HTR-8/SVneo (cell line): Measurements from ENCODE around the gene OR5AK2.
"Not testable (repeated sequence)": the region's sequence is repeated elsewhere in the genome, so short reads cannot be mapped to it uniquely, and the experiment has no call there.

Source experiments
- DNase-seq: peaks from one replicate; pipeline ENCODE4 v3.0.0; 2011; ENCODE audit warnings: low spot score, mixed read lengths; ENCODE audit not compliant: insufficient read length
- FAIRE-seq: peaks from 2 replicates; lab custom pipeline; 2011; peaks lifted over from hg19 to GRCh38; lab: Jason Lieb, UNC

OR5AK2 gene, protein sequence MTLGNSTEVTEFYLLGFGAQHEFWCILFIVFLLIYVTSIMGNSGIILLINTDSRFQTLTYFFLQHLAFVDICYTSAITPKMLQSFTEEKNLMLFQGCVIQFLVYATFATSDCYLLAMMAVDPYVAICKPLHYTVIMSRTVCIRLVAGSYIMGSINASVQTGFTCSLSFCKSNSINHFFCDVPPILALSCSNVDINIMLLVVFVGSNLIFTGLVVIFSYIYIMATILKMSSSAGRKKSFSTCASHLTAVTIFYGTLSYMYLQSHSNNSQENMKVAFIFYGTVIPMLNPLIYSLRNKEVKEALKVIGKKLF

DNA sequence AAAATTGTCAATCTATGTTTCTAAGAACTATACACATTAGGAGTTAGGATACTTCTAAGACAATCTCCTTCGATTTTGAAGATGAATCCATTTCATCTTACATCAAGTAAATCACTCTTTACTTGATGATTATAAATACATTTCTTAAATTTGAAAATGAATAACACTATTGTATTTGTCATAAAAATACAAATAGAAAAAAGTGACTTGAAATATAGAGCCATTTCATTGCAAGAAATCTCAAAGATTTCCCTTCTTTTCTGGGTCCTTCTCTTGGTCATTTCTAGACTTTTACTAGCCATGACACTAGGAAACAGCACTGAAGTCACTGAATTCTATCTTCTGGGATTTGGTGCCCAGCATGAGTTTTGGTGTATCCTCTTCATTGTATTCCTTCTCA is at the start of gene OR5AK2:
Gene OR5AK2, plus strand, starts transcription at position 301 of the 400 bp plus-strand sequence. Its CDS starts 0 bp downstream, at position 301.
- FAIRE-seq (no peak), DNase-seq (no peak)

DNA sequence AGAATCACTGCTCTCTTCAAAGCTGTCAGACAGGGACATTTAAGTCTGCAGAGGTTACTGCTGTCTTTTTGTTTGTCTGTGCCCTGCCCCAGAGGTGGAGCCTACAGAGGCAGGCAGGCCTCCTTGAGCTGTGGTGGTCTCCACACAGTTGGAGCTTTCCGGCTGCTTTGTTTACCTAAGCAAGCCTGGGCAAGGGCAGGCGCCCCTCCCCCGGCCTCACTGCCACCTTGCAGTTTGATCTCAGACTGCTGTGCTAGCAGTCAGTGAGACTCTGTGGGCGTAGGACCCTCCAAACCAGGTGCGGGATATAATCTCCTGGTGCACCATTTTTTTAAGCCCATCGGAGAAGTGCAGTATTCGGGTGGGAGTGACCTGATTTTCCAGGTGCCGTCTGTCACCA is 43.2 kb upstream of the OR5AK2 start:
- not testable (repeated sequence) for DNase-seq, FAIRE-seq

DNA sequence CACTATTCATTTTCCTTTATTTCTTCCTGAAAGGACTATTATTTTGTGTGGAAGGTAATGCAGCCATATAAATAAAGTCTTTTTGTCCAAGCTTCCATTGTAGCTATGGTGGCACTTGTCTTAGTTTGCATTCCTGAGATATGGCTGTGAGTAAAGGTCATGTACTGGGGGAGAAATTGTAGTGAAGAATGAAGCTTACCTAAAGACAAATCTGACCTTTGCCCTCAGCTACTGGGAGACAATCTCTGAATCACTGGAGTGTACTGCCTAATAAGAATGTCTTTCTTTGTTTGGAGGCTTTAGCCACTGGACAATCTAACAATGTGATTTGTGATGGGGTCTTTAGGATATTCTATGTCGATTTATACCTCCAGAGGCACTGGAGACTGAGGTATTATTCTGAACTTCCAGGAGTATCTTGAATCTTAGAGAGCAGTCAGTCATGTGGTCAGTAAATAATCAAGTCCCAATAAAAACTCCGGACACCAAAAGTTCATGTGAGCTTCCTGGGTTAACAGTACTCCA is 39.7 kb upstream of the OR5AK2 start:
- FAIRE-seq: no peak

DNA sequence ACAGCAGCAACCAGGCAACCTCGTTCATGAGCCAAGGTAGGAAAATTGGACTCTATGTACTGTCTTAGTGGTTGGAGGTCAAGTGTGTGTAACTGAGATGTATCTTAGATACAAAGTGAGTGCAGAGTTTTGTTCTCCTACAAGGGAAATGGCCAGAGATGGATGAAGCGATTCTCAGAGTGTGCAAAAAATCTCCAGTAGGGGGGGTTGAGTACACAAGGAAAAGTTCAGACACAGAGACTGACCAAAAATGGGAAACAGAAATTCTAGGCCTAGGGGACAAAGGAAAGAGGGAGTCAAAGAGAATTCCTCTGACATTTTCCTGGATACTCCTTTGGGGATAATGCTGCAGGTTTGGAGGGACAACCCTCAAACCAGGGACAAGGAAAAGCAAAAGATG is 38.2 kb upstream of the OR5AK2 start:
- FAIRE-seq: no peak
- DNase-seq: no peak

More for the DNA sequence above, 39.7 kb upstream of the OR5AK2 start:
- no peak for DNase-seq

DNA sequence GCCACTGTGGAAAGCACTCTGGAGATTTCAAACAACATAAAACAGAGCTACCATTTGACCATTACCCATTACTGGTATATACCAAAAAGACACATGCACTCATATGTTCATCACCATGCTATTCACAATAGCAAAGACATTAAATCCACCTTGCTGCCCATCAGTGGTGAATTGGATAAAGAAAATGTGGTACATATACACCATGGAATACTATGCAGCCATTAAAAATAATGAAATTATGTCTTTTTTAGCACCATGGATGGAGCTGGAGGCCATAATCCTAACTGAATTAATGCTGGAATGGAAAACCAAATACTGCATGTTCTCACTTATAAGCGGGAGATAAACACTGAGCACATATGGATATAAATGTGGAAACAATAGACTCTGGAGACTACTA is 34.8 kb upstream of the OR5AK2 start:
- FAIRE-seq, DNase-seq: not testable (repeated sequence)

DNA sequence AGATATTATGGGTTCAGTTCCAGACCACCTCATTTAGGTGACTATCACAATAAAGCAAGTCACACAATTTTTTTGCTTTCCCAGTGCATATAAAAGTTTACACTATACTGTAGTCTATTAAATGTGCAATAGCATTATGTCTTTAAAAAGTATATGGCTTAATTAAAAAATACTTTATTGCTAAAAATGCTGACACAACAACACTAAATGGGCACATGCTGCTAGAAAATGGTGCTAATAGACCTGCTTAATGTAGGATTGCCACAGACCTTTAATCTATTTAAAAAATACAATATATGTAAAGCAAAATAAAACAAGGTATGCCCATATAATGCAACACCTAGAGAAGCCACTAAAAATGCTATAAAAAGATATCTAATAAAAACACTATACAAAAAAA is 27.1 kb upstream of the OR5AK2 start:
- FAIRE-seq (no peak), DNase-seq (no peak)

DNA sequence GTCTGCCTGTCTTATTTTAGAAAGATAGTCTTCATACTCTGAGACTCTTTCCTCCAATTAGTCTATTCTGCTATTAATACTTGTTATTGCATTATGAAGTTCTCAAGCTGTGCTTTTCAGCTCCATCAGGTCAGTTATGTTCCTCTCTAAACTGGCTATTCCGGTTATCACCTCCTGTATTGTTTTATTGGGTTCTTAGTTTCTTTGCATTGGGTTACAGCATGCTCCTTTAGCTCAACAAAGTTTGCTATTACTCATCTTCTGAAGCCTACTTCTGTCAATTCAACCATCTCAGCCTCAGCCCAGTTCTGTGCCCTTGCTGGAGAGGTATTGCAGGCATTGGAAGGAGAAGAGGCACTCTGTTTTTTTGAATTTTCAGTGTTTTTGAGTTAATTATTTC is 21.0 kb upstream of the OR5AK2 start:
- DNase-seq (no peak), FAIRE-seq (no peak)

DNA sequence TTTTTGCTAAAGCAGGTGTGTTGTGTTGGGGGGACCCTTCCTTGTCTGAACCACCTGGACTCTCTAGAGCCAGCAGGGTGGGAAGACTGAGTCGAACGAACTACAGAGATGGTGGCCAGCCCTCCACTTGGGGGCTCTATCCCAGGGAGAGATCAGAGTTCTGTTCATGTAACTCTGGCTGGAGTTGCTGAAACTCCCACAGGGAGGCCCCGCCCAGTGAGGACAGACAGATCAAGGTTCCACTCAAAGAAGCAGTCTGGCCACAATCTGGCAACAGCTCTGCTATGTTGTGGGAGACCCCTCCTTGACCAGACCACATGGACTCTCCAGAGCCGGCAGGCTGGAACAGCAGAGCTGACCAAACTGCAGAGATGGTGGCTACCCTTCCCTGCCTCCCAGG is 20.2 kb upstream of the OR5AK2 start:
- no peak for FAIRE-seq
- no peak for DNase-seq

DNA sequence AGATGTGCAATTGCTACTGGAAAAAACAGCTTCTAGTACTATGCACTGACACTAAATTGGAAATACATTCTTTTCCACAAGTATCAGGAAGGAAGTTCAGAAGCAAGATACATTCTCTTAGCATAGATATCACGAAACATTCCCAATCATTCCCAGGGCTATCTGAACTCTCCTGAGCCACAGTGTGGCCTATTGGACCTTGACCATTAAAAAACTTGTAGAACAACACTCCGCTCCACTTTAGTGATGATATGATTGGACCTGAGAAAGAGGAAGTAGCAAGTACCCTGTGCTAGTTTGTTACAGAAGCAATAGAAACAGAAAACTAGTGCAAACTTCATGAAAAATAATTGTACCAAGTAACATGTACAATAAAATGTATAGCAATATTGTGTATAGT is 11.4 kb upstream of the OR5AK2 start:
- FAIRE-seq (no peak), DNase-seq (no peak)

DNA sequence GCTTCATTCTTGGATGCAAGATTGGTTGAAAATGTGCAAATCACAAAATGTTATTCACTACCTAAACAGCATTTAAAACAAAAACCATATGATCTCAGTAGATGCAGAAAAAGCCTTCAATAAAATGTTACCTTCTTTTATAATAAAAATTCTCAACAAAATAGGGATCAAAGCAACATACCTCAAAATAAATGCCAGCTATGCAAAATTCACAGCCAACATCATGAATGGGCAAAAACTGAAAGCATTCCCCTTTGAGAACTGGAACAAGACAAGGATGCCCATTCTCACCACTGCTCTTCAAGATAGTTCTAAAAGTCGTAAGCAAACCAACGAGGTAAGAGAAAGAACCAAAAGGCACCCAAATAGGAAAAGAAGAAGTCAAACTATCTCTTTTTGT is 2.0 kb downstream of the OR5AK2 start:
- DNase-seq (no peak), FAIRE-seq (no peak)

DNA sequence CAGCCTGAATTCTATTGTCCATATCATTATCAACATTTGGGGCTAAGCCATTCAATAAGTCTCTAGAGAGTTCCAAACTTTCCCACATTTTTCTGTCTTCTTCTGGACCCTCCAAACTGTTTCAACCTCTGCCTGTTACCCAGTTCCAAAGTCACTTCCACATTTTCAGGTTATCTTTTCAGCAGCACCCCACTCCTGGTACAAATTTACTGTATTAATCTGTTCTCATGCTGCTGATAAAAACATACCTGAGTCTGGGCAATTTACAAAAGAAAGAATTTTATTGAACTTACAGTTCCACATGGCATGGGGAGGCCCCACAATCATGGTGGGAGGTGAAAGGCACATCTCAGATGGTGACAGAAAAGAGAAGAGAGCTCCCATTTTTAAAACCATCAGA is 5.8 kb downstream of the OR5AK2 start:
- FAIRE-seq: no peak
- no peak for DNase-seq

DNA sequence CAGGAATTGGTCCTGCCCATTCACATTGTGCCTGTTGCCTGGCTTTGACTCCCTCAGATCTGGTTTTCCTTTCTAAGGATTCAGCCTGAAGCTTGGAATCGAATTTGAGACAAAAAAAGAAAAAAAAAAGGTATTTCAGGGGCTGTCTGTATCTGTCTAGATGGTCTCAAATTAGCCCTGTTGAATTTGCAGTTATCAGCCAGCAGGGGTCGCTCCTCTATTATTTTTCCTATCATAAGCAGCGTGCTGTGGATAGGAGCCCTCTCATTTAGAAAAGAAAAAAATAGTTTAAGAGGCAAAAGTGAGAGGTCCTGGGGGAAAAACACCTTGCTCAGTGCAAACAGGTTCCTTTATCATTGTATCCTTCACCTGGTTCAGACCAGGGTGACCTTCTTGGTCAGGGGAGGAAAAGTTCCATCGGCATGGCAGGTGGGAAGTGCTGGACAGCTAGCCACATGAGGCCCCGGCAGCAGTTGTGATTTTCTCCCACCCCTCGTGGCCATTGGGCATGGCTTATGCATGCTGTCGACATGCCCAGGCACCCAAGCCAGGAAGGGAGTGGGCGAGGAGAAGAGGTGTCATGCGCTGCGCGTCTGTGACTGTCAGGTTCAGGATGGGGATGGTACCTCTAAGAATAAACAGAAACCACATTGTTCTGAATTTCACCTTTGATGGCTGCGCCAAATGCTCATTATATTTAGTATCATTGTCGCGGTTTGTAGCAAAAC is 13.1 kb downstream of the OR5AK2 start:
- FAIRE-seq (no peak), DNase-seq (no peak)

DNA sequence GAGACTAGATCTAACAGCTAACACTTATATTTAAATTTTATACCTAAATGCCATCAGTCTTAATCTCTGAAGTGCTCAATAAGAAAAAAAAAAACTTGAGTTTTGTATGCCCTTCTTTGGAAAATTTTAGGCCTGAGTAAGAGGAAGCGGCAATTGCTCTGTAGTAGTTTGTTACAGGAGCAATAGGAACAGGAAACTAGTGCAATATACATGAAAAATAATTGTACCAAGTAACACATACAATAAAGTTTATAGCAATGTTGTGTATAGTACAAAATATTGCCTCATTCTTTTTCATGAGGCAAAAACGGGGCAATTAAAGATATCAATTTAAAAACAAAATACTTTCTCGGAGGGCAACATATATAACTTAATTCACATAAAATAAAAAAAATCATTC is 19.7 kb downstream of the OR5AK2 start:
- no peak for DNase-seq
- FAIRE-seq: no peak

DNA sequence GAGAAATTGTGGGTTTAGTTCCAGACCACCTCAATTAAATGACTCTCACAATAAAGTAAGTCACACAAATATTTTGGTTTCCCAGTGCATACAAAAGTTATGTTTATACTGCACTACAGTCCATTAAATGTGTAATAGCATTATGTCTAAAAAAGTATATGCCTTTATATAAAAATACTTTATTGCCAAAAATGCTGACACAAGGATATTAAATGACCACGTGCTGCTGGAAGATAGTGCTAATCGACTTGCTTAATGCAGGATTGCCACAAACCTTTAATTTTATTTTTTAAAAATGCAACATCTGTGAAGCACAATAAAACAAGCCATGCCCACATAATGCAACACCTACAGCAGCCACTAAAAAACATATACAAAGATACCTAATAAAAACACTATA is 27.0 kb downstream of the OR5AK2 start:
- DNase-seq (no peak), FAIRE-seq (no peak)

DNA sequence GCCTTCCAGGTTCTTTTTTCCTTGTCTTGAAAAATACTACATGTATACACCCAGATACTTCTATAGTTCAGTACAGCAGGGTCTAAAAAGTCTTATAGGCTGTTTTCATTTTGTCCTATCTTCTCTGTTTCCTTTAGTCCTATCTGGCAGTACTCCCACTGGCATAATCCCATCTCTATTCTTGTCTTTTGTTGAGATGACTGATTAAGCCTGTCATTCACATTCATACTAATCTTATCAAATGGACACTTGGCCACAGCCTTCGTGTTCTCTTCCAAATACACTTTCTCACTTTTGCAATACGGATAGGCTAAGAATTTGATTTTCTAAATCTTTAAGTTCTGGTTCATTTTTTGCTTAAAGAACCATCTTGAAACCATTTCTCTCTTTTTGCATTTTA is 42.8 kb downstream of the OR5AK2 start:
- DNase-seq (no peak), FAIRE-seq (no peak)
